ENCODE data around the gene XRCC4.
"Not testable (repeated sequence)": the region's sequence is repeated elsewhere in the genome, so short reads cannot be mapped to it uniquely, and the experiment has no call there.

The XRCC4 gene

DNA sequence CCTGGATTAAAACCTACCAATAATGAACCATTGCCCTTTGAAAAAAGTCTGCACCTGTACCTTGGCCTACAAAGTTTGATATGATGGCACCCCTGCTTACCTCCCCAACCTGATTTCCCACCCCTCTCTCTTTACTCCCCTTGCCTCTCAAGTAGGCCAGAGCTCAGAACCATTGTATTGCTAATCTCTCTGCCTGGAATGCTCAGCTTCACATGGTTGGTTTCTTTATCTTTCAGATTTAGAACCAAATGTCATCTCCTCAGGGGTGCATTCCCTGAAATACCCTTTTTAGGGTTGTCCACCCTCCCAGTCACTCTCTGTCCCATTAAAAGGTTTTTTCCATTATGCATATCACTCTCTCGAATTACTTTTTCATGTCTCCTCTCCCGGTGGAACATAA, 277.6 kb downstream of the XRCC4 start:
- H3K4me3 ChIP-seq (ENCODE audit: low read depth, low read length), result no peak overlapping the region
- no peak for DNase-seq (ENCODE audit: low read depth)
- TF ChIP-seq CTCF (IDR thresholded peaks at IDR 0.05; ENCODE audit: low read depth, low read length) (no peak), POLR2A (IDR thresholded peaks at IDR 0.05; ENCODE audit: extremely low read depth, insufficient read length) (no peak), MYC (IDR thresholded peaks at IDR 0.05; ENCODE audit: low read depth, low read length) (no peak), MAX (IDR thresholded peaks at IDR 0.05; ENCODE audit: low read depth, low read length) (no peak)

DNA sequence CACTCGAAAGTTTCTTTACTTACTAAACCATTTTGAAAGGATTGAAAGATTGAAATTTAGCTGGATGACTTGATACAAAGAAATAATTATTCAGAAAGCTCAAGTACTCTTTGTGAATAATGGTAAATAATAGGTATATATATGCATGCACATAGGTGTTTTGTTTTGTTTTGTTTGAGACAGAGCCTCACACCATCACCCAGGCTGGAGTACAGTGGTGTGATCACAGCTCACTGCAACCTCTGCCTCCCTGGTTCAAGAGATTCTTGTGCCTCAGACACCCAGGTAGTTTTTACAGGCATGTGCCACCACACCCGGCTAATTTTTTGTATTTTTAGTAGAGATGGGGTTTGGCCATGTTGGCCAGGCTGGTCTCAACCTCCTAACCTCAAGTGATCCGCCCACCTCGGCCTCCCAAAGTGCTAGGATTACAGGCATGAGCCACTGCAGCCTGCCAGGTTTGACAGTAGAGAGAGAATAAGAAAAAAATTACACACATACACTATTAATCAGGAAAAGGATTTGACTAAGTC, 278.2 kb downstream of the XRCC4 start:
- DNase-seq (ENCODE audit: low read depth); H3K4me3 ChIP-seq (ENCODE audit: low read depth, low read length): not testable (repeated sequence)

- no peak overlapping the region for H3K4me3 ChIP-seq (ENCODE audit: low read depth, low read length)
- no peak for TF ChIP-seq POLR2A (IDR thresholded peaks at IDR 0.05; ENCODE audit: extremely low read depth, insufficient read length)
- no peak for TF ChIP-seq CTCF (IDR thresholded peaks at IDR 0.05; ENCODE audit: low read depth, low read length)
- no peak for TF ChIP-seq MYC (IDR thresholded peaks at IDR 0.05; ENCODE audit: low read depth, low read length)
- TF ChIP-seq MAX (IDR thresholded peaks at IDR 0.05; ENCODE audit: low read depth, low read length), result no peak
- no peak for DNase-seq (ENCODE audit: low read depth)
These were observed 280.4 kb downstream of the XRCC4 start for GRCh38 chr5:83357621-83358231.

DNA sequence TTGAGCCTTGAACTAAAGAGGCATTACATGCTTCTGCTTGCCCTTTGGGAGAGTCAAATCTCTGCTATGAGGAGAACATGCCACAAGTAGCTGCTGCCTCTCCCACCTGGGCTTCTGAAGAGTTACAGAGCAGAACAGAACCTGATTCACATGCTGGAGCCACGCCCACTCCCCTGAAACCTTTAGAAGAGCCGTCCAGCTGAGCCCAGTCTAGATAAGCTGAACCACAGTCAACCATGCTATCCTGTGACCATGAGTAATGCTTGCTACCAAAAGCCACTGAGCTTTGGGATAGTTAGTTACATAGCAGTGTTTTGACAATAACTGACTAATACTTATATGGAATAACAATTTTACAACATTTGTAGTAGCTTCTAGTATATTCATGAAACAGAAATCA, 283.2 kb downstream of the XRCC4 start:
- no peak for TF ChIP-seq CTCF (IDR thresholded peaks at IDR 0.05; ENCODE audit: low read depth, low read length)
- no peak for TF ChIP-seq MYC (IDR thresholded peaks at IDR 0.05; ENCODE audit: low read depth, low read length)
- TF ChIP-seq POLR2A (IDR thresholded peaks at IDR 0.05; ENCODE audit: extremely low read depth, insufficient read length), result no peak
- DNase-seq (ENCODE audit: low read depth), result no peak
- no peak overlapping the region for H3K4me3 ChIP-seq (ENCODE audit: low read depth, low read length)

- no peak overlapping the region for H3K4me3 ChIP-seq (ENCODE audit: low read depth, low read length)
- TF ChIP-seq MAX (IDR thresholded peaks at IDR 0.05; ENCODE audit: low read depth, low read length) (no peak), MYC (IDR thresholded peaks at IDR 0.05; ENCODE audit: low read depth, low read length) (no peak), CTCF (IDR thresholded peaks at IDR 0.05; ENCODE audit: low read depth, low read length) (no peak)
- DNase-seq (ENCODE audit: low read depth), result no peak
These were observed 285.2 kb downstream of the XRCC4 start for GRCh38 chr5:83362526-83362925.

- DNase-seq (ENCODE audit: low read depth), result no peak
- TF ChIP-seq CTCF (IDR thresholded peaks at IDR 0.05; ENCODE audit: low read depth, low read length) (no peak), MAX (IDR thresholded peaks at IDR 0.05; ENCODE audit: low read depth, low read length) (no peak), POLR2A (IDR thresholded peaks at IDR 0.05; ENCODE audit: extremely low read depth, insufficient read length) (no peak), MYC (IDR thresholded peaks at IDR 0.05; ENCODE audit: low read depth, low read length) (no peak)
These were observed 286.0 kb downstream of the XRCC4 start for GRCh38 chr5:83363111-83363885.

More at GRCh38 chr5:83363111-83363885, 286.0 kb downstream of the XRCC4 start:
- H3K4me3 ChIP-seq (ENCODE audit: low read depth, low read length), result no peak overlapping the region

Data from NB4 (cell line).